HG03196 (cell line): Measurements from ENCODE around the gene HOXA6.

ENCODE experiments used
- ATAC-seq: cut with Tn5 transposase; IDR thresholded peaks from one replicate; pipeline ENCODE4 v1.9.1; 2021; ENCODE audit not compliant: unreplicated experiment

The HOXA6 gene

GRCh38 chr7:27124902-27125689, 22.5 kb downstream of the HOXA6 start:
- ATAC-seq = no peak

GRCh38 chr7:27124096-27124901, 23.3 kb downstream of the HOXA6 start:
- no peak for ATAC-seq

- ATAC-seq = no peak
These were observed 24.0 kb downstream of the HOXA6 start for GRCh38 chr7:27123477-27124053.

GRCh38 chr7:27123007-27123476, 24.5 kb downstream of the HOXA6 start:
- no peak for ATAC-seq

- ATAC-seq = no peak
These were observed 25.3 kb downstream of the HOXA6 start for GRCh38 chr7:27122077-27122910.

- ATAC-seq = no peak
These were observed 25.9 kb downstream of the HOXA6 start for GRCh38 chr7:27121684-27122076.

- ATAC-seq = no peak
These were observed 28.1 kb downstream of the HOXA6 start for GRCh38 chr7:27119412-27119911.

- ATAC-seq = no peak
These were observed 29.0 kb downstream of the HOXA6 start for GRCh38 chr7:27118580-27118979.

GRCh38 chr7:27117887-27118491, 29.6 kb downstream of the HOXA6 start:
- no peak for ATAC-seq

- ATAC-seq = no peak
These were observed 30.4 kb downstream of the HOXA6 start for GRCh38 chr7:27116962-27117886.

GRCh38 chr7:27116031-27116961, 31.3 kb downstream of the HOXA6 start:
- no peak for ATAC-seq

- ATAC-seq = no peak
These were observed 32.1 kb downstream of the HOXA6 start for GRCh38 chr7:27115221-27116026.

- no peak for ATAC-seq
These were observed 32.7 kb downstream of the HOXA6 start for GRCh38 chr7:27114881-27115220.

GRCh38 chr7:27113991-27114769, 33.4 kb downstream of the HOXA6 start:
- no peak for ATAC-seq

GRCh38 chr7:27112955-27113949, 34.3 kb downstream of the HOXA6 start:
- ATAC-seq = no peak
